GM23338 (cell line): ENCODE results near the gene SPATA20. TPM values are rescaled to one million over a fixed set of nuclear protein-coding genes. Genes with fewer than 3 reads are reported as not detected.

Experiments
- ATAC-seq: fragments of 200-7000 bp; cut with Tn5 transposase; 3 replicates; pipeline ENCODE4 v1.9.1; 2020
- DNase-seq: peaks from one replicate; pipeline ENCODE4 v3.0.0-alpha.2; 2015; ENCODE audit warnings: low spot score
- H2AFZ ChIP-seq: fragments of 200-600 bp; sonication (generic); 2 replicates; pipeline ENCODE4 v1.8.0; 2016; ENCODE audit warnings: antibody characterized with exemption, mild to moderate bottlenecking, moderate library complexity
- H3F3A ChIP-seq: fragments of 200-600 bp; sonication (generic); replicated peaks from 2 replicates; pipeline ENCODE4 v1.8.0; 2017; ENCODE audit warnings: antibody characterized with exemption, mixed run types, low read depth
- H3K27ac ChIP-seq: fragments of 200-600 bp; sonication (generic); 2 replicates; pipeline ENCODE4 v1.6.1; 2016; ENCODE audit warnings: low read depth
- H3K27me3 ChIP-seq: fragments of 200-600 bp; sonication (generic); 2 replicates; pipeline ENCODE4 v1.8.0; 2016; ENCODE audit warnings: mild to moderate bottlenecking, mixed run types, moderate library complexity; ENCODE audit not compliant: insufficient read depth
- H3K36me3 ChIP-seq: fragments of 200-600 bp; sonication (generic); 2 replicates; pipeline ENCODE4 v1.8.0; 2016; ENCODE audit warnings: mild to moderate bottlenecking; ENCODE audit not compliant: insufficient read depth
- H3K4me1 ChIP-seq: fragments of 200-600 bp; sonication (generic); 2 replicates; pipeline ENCODE4 v1.8.0; 2016; ENCODE audit warnings: mild to moderate bottlenecking, moderate library complexity; ENCODE audit not compliant: insufficient read depth
- H3K4me2 ChIP-seq: fragments of 200-600 bp; sonication (generic); 2 replicates; pipeline ENCODE4 v1.7.1; 2017; ENCODE audit warnings: mixed run types
- H3K4me3 ChIP-seq: fragments of 200-600 bp; sonication (generic); 2 replicates; pipeline ENCODE4 v1.6.1; 2016; ENCODE audit warnings: mixed run types
- H3K79me2 ChIP-seq: fragments of 200-600 bp; sonication (generic); replicated peaks from 2 replicates; pipeline ENCODE4 v1.8.0; 2017; ENCODE audit warnings: mild to moderate bottlenecking; ENCODE audit not compliant: insufficient read depth
- H3K9me2 ChIP-seq: fragments of 200-600 bp; sonication (generic); 2 replicates; pipeline ENCODE4 v1.8.0; 2017; ENCODE audit not compliant: insufficient read depth
- H4K20me1 ChIP-seq: fragments of 200-600 bp; sonication (generic); replicated peaks from 2 replicates; pipeline ENCODE4 v1.8.0; 2017; ENCODE audit warnings: mild to moderate bottlenecking; ENCODE audit not compliant: insufficient read depth
- H3K27ac Mint-ChIP-seq: 2 replicates; pipeline ENCODE4 v1.8.0; 2020; ENCODE audit warnings: inconsistent platforms, mild to moderate bottlenecking, moderate library complexity, mixed read lengths
- H3K27me3 Mint-ChIP-seq: 3 replicates; pipeline ENCODE4 v1.8.0; 2022; ENCODE audit warnings: low read depth, mild to moderate bottlenecking, moderate library complexity, mixed read lengths, inconsistent platforms; ENCODE audit not compliant: insufficient read depth, poor library complexity
- H3K36me3 Mint-ChIP-seq: 3 replicates; pipeline ENCODE4 v1.8.0; 2021; ENCODE audit warnings: low read depth, mild to moderate bottlenecking, inconsistent platforms, moderate library complexity, mixed read lengths
- H3K4me1 Mint-ChIP-seq: 3 replicates; pipeline ENCODE4 v1.8.0; 2020; ENCODE audit warnings: mild to moderate bottlenecking, inconsistent platforms, mixed read lengths
- H3K4me3 Mint-ChIP-seq: 3 replicates; pipeline ENCODE4 v1.8.0; 2021; ENCODE audit warnings: moderate library complexity, mild to moderate bottlenecking, inconsistent platforms, mixed read lengths
- H3K9me3 Mint-ChIP-seq: 3 replicates; pipeline ENCODE4 v1.8.0; 2020; ENCODE audit warnings: moderate library complexity, mild to moderate bottlenecking, inconsistent platforms, mixed read lengths
- EZH2phosphoT487 ChIP-seq: fragments of 200-600 bp; sonication (generic); IDR thresholded peaks from one replicate; pipeline ENCODE4 v1.8.1; 2018; ENCODE audit warnings: antibody characterized with exemption; ENCODE audit not compliant: unreplicated experiment
- ZNF331 ChIP-seq: fragments of 250-450 bp; sonication (Bioruptor Pico); IDR thresholded peaks from 2 replicates; pipeline ENCODE4 v1.5.0; 2020; ENCODE audit warnings: low read depth, mild to moderate bottlenecking, moderate library complexity
- polyA plus RNA-seq: library from polyadenylated mRNA; unstranded; fragments of >200 nt; fragmentation: Nextera tagmentation; extraction: Ambion mirVana; gene quantifications from 2 replicates; pipeline ENCODE4 v1.2.1, GENCODE V29; 2016
- total RNA-seq: library from RNA; depleted of rRNA; stranded (reverse); fragments of >200 nt; shearing (Covaris generic); gene quantifications from 2 replicates; pipeline ENCODE4 v1.2.3, GENCODE V29; 2014
- TF ChIP-seq, protein P1 (sequence below): fragments of 250-450 bp; sonication (Bioruptor Pico); IDR thresholded peaks from 2 replicates; pipeline ENCODE4 v1.5.0; 2020; ENCODE audit warnings: mild to moderate bottlenecking, moderate library complexity
- TF ChIP-seq, protein P2 (sequence below): IDR thresholded peaks from 2 replicates; pipeline ENCODE4 v1.6.1; 2016; ENCODE audit warnings: antibody characterized with exemption
- TF ChIP-seq, protein P3 (sequence below), 2 experiments: fragments of 200-600 bp in 1 of 2; sonication (generic) in 1 of 2; conservative IDR thresholded peaks; 2 replicates each; pipeline versions ENCODE4 v1.5.1 to v1.6.1; 2016 to 2017; ENCODE audit warnings: antibody characterized with exemption in 2 of 2, low read depth in 2 of 2, mild to moderate bottlenecking in 2 of 2, moderate library complexity in 1 of 2

Gene SPATA20
- total and polyA plus RNA-seq, 2 experiments from 2014 or later = 13.8 to 32.7 TPM

DNA sequence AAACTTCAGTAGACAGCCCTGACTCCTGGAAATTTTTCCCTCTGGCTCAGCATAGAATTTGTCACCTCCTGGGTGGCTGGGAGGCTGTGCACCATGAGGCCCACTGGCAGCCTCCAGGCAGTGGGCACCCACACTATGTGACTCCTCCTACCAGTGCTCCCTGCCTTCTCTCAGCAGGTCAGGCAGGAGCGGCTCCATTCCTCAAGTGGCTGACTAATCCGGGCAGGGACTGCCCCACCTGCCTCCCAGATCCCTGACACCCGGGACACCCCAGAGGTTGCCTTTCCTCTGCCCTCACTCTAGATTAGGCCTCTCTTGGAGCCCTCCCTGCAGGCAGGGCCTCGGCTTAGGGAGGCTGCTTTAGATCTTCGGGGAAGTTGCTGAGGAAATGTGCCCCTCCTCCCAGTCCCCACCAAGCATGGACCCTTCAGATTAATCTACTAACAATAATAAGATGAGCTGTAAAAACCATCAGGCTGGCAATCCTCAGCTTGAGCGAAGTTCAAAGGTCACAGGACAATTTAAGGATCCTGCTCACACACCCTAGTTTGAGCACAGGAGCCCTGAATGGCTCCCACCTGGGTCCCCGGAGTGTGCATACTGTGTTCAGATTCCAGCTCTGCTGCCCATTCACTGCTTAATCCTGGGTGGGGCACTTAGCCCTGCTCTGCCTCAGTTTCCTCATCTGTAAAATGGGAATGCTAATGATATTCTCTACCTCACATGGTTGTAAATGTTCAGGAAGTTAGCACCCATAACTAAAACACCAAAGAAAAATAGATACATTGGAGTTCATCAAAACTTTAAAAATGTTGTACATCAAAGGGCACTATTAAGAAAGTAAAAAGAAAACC lies 48.7 kb upstream of the SPATA20 start:
- Histone ChIP-seq H3K4me1 (0 out of 2 replicates have a peak, but pooled peaks cover under 1% of the 10 kb centered on the region), H3F3A (no peaks in the 10 kb centered on the region), H3K4me2 (no peak overlapping the region), H3K79me2 (no peaks in the 10 kb centered on the region), H3K36me3 (no peaks in the 10 kb centered on the region), H3K27me3 (no peaks in the 10 kb centered on the region), H3K4me3 (no peak overlapping the region), H4K20me1 (no peaks in the 10 kb centered on the region), H3K27ac (no peak overlapping the region), H2AFZ (no peak overlapping the region), H3K9me2 (no peaks in the 10 kb centered on the region)
- H3K36me3 Mint-ChIP-seq = no peaks in the 10 kb centered on the region
- ATAC-seq (no peak), DNase-seq (no peak)
- peaks cover 3% of the 10 kb centered on the region; the same call in 1 of the 3 replicates for H3K4me1 Mint-ChIP-seq
- H3K9me3 Mint-ChIP-seq = no peaks in the 10 kb centered on the region
- peaks cover 9% of the 10 kb centered on the region for H3K27me3 Mint-ChIP-seq
- no peak overlapping the region for H3K27ac Mint-ChIP-seq
- TF ChIP-seq, protein P1, sequence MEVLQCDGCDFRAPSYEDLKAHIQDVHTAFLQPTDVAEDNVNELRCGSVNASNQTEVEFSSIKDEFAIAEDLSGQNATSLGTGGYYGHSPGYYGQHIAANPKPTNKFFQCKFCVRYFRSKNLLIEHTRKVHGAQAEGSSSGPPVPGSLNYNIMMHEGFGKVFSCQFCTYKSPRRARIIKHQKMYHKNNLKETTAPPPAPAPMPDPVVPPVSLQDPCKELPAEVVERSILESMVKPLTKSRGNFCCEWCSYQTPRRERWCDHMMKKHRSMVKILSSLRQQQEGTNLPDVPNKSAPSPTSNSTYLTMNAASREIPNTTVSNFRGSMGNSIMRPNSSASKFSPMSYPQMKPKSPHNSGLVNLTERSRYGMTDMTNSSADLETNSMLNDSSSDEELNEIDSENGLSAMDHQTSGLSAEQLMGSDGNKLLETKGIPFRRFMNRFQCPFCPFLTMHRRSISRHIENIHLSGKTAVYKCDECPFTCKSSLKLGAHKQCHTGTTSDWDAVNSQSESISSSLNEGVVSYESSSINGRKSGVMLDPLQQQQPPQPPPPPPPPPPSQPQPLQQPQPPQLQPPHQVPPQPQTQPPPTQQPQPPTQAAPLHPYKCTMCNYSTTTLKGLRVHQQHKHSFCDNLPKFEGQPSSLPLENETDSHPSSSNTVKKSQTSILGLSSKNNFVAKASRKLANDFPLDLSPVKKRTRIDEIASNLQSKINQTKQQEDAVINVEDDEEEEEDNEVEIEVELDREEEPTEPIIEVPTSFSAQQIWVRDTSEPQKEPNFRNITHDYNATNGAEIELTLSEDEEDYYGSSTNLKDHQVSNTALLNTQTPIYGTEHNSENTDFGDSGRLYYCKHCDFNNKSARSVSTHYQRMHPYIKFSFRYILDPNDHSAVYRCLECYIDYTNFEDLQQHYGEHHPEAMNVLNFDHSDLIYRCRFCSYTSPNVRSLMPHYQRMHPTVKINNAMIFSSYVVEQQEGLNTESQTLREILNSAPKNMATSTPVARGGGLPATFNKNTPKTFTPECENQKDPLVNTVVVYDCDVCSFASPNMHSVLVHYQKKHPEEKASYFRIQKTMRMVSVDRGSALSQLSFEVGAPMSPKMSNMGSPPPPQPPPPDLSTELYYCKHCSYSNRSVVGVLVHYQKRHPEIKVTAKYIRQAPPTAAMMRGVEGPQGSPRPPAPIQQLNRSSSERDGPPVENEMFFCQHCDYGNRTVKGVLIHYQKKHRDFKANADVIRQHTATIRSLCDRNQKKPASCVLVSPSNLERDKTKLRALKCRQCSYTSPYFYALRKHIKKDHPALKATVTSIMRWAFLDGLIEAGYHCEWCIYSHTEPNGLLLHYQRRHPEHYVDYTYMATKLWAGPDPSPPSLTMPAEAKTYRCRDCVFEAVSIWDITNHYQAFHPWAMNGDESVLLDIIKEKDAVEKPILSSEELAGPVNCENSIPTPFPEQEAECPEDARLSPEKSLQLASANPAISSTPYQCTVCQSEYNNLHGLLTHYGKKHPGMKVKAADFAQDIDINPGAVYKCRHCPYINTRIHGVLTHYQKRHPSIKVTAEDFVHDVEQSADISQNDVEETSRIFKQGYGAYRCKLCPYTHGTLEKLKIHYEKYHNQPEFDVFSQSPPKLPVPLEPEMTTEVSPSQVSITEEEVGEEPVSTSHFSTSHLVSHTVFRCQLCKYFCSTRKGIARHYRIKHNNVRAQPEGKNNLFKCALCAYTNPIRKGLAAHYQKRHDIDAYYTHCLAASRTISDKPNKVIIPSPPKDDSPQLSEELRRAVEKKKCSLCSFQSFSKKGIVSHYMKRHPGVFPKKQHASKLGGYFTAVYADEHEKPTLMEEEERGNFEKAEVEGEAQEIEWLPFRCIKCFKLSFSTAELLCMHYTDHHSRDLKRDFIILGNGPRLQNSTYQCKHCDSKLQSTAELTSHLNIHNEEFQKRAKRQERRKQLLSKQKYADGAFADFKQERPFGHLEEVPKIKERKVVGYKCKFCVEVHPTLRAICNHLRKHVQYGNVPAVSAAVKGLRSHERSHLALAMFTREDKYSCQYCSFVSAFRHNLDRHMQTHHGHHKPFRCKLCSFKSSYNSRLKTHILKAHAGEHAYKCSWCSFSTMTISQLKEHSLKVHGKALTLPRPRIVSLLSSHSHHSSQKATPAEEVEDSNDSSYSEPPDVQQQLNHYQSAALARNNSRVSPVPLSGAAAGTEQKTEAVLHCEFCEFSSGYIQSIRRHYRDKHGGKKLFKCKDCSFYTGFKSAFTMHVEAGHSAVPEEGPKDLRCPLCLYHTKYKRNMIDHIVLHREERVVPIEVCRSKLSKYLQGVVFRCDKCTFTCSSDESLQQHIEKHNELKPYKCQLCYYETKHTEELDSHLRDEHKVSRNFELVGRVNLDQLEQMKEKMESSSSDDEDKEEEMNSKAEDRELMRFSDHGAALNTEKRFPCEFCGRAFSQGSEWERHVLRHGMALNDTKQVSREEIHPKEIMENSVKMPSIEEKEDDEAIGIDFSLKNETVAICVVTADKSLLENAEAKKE (CRISPR knock-in tag) = no peak
- TF ChIP-seq, protein P2, sequence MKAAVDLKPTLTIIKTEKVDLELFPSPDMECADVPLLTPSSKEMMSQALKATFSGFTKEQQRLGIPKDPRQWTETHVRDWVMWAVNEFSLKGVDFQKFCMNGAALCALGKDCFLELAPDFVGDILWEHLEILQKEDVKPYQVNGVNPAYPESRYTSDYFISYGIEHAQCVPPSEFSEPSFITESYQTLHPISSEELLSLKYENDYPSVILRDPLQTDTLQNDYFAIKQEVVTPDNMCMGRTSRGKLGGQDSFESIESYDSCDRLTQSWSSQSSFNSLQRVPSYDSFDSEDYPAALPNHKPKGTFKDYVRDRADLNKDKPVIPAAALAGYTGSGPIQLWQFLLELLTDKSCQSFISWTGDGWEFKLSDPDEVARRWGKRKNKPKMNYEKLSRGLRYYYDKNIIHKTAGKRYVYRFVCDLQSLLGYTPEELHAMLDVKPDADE = no peak
- no peak for TF ChIP-seq EZH2phosphoT487
- TF ChIP-seq, protein P3, sequence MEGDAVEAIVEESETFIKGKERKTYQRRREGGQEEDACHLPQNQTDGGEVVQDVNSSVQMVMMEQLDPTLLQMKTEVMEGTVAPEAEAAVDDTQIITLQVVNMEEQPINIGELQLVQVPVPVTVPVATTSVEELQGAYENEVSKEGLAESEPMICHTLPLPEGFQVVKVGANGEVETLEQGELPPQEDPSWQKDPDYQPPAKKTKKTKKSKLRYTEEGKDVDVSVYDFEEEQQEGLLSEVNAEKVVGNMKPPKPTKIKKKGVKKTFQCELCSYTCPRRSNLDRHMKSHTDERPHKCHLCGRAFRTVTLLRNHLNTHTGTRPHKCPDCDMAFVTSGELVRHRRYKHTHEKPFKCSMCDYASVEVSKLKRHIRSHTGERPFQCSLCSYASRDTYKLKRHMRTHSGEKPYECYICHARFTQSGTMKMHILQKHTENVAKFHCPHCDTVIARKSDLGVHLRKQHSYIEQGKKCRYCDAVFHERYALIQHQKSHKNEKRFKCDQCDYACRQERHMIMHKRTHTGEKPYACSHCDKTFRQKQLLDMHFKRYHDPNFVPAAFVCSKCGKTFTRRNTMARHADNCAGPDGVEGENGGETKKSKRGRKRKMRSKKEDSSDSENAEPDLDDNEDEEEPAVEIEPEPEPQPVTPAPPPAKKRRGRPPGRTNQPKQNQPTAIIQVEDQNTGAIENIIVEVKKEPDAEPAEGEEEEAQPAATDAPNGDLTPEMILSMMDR (conservative IDR thresholded peaks at IDR 0.05; ENCODE audit: low read depth in 2 of 2) = no peak
- TF ChIP-seq ZNF331 (CRISPR knock-in tag) = no peak
- no peak overlapping the region for H3K4me3 Mint-ChIP-seq
